Stimulated activated CD8-positive, alpha-beta memory T cell treated with anti-CD3 and anti-CD28 coated beads, Interleukin-15, amount 100 ng/mL, for 48 hours (primary cell): Measurements from ENCODE around the gene DCAF15.

Experiments used
- DNase-seq, 2 donors: peaks; one replicate each; pipeline ENCODE4 v3.0.0-alpha.2; 2020; ENCODE audit warnings: low read depth in 2 of 2

DCAF15 gene

GRCh38 chr19:13995017-13995728 is 42.9 kb downstream of the DCAF15 start:
- no peak for DNase-seq

GRCh38 chr19:13995878-13996765 is 43.8 kb downstream of the DCAF15 start:
- DNase-seq: no peak

- DNase-seq: no peak
Measured at GRCh38 chr19:13996928-13997630, 44.8 kb downstream of the DCAF15 start.

DNA sequence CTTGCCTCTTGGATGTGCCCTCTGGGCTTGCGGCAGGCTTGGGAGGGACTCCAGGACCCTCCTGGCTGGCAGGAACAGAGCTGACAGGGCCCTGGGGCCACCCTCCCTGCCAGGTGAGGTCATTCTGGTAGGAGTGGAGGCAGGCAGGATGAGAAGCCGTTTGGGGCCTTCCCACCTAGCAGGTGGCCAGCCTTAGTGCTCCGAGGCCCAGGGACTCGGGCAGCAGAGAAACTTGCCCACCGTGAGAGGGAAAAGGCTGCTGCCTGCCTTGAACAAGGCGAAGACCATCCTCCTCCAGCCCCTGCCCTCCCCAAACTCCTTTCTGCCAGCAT is 45.3 kb downstream of the DCAF15 start:
- no peak for DNase-seq

GRCh38 chr19:13998426-13998825 is 46.1 kb downstream of the DCAF15 start:
- no peak for DNase-seq

GRCh38 chr19:13999085-13999484 is 46.8 kb downstream of the DCAF15 start:
- DNase-seq: no peak

GRCh38 chr19:14000691-14001375 is 48.5 kb downstream of the DCAF15 start:
- no peak for DNase-seq

DNA sequence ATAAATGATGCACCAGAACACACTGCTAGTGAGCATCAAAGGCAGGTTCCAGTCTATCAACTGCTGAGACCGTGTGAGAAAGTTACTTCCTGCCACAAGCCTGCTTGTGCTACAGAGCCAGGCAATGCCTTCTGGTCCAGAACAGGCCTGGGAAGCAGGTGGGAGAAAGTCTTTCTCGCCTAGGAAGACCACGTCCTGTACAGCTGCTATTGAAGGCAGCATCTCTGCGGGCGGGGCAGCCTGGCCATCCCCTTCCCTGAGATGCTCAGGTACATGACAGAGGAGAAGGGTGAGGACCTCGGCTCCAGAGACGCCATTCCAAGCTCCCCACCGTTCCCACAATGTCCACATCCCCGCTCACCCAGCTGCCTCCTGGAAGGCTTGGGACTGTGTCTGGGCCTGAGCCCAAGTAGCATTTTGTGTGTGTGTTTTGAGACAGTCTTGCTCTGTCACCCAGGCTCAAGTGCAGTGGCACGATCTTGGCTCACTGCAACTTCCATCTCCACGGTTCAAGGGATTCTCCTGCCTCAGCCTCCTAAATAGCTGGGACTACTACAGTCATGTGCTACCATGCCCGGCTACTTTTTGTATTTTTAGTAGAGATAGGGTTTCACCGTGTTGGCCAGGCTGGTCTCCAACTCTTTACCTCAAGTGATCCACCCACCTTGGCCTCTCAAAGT is 50.4 kb downstream of the DCAF15 start:
- no peak for DNase-seq

GRCh38 chr19:14003251-14004055 is 51.1 kb downstream of the DCAF15 start:
- no peak for DNase-seq

DNA sequence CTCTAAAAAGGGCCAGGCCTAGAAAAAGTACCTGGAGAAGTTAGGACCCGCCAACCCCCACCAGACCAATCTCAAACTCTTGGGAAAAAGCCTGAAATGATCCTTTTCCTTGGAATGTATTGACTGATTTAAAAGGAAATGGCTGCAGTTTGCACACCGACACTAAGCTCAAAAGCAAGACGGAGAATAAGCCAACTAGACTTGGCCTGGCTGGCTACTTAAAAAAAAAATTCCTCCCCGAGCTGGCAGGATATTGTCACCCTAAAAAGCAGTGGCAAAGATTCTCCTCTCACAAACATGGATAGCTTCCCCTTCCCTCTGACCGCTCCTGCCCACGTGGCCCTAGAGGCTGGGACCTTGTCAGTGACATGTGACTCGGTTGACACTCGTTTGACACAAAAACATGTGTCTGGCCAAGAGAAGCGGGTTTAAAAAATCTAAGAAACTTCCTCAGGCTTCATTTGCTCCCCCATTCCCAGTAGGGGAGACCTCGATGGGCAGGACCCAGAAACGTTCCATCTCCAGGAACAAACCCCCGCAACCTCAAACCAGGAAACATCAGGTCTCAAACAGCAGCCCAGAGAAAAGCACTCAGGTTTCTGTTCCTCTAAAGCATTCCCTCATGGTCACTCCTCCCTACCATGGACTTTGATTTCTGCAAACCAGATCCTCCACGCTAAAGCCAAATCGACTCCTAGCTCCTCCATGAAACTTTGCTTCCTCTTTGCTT is 52.5 kb downstream of the DCAF15 start:
- no peak for DNase-seq

DNA sequence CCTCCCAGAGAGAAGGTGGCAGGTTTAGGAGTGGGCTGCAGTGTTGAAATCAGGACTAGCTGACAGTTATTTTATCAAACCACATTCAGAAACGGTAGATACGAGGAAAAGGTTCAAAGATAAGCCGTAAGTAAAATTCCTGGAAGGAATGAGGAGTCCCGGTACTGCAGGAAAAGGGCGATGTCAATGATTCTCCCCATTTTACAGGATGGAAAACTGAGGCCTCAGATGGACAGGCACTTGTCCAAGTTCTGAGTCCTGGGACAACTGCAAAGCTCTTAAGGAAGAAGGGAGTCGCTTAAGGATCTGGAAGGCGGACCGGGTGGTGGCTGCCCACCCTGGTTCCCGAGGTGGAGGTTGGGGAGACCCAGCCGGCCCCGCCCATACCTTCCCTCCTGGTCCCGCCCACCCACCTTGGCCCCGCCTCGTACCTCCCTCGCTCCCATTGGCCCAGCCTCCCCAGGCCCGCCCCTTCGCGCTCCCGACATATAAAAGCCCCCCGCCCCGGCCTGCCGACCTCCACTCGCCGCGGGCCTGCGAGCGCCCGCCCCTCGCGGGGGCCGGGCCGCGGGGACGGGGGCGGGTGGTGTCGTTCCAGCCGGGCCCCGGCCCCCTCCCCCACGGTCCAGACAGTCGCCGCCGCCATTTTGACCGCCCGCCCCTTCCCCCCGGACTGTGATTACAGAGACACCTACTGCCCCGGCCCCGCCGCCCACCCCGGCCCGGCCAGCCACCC is 53.2 kb downstream of the DCAF15 start:
- peak; percentile 84 for DNase-seq

DNA sequence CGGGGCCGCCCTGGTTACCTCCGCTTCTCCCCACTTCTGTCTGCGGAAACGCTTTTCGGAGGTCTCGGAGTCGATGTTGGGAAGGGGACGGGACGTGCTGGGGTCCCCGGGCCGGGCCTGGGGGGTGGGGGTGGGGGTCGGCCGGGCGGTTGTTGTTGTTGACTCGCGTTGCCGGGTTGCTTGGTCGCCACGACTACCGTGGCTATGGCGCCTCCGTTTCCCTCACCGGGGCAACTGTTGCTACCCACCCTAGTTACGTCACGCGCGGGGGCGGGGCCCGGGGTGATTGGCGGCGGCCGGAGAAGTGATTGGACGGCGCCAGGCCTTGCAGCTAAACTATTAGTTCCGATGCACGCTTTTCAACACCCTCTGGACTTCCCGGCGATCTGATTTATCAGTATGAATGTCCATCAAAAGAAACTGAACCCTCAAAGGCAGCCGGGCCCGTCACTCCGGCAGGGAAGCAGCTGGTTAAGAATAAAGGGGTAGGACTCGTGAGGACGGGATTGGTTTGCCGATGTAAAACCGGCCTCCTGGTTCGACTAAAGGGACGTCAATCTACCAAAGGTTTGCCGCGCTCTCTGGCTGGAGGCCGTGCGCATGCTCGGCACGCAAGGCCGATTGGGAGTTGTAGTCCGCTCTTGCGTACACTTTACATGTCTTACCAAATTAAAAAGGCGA is 53.9 kb downstream of the DCAF15 start, which contains the start of gene RFX1:
Gene RFX1 (minus strand): TSS at position 236 of the 681 bp plus-strand sequence. CDS start 12,477 bp downstream, outside the sequence.
- DNase-seq: peak; percentile 99 to 100

DNA sequence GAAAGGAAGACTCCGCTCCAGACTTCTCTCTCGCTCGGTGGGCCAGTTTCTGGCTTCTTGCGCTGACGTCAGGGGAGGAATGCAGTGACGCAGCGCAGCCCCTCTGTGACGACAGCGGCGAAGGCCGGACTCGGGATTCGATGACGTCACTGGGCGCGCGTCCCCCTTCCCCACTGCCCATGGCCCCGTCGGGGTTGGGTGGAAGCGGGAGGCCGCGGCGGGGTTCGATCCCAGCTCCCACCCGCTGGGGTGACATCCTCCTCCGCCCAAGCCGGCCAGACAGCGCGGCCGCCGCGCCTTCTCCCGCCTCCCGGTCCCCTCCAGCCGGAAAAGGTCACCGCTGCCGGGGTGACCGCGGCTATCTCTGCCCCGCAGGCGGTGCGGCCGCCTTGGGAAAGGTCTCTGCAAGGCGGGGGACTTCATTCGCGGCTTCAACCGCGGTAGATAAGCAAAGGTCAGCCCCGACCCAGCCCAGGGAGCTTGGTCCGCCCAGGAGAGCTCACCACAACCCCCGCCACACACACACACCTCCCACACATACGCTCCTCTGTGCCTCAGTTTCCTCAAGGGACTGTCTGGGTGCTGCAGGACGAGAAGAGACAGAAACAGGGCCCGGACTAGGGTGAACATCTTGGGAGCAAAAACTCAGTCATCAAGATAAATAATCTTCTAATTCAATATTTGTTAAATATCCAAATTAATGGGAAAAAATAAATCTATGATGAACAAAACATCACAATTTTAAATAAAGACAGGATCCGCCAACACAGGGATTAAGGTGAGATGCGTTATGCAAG is 54.7 kb downstream of the DCAF15 start:
- no peak for DNase-seq
